Measurements from ENCODE around the gene TEX38.
"Not testable (repeated sequence)": the region's sequence is repeated elsewhere in the genome, so short reads cannot be mapped to it uniquely, and the experiment has no call there.

Gene TEX38

DNA sequence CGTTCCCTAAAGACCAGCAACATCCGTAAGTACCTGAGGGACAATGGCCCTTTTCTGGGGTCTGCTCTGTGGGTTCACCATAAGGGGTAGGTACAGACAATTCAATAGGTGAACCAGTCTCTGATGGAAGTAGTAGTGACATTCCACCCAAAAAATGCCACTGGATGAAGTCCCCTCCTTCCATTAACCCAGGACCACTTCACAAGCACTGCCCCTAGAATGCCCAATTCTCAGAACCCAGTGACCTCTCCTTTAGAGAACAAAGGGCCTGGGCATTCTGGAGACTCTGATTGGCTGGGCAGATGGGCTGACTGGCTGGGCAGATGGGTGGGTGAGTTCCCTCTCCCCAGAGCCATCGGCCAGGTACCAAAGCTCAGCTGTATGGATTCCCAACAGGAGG lies at the start of gene TEX38:
Gene TEX38 (plus strand): TSS at position 301 of the 400 bp plus-strand sequence. CDS start 81 bp downstream, at position 382.
- no peak for DNase-seq (ENCODE audit: low read depth in 2 of 3, low spot score in 1 of 3)

DNA sequence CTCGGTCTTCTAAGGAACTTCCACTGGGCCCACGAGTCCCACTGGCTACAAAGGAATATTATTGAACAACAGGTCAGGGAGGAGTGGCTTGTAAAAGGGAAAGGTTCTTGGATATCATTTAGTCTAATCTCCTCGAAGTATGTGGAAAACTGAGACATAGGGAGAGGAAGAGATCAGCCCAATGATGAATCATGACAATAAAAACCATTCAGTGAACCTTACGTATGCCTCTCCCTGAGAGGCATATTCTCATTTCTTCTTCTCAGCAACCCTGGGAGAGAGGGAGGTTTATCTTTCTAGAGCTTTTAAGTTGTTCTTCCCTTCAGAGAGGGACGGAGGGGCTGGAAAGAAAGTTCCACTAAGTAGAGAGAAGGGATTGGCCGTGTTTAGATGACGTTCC lies 49.7 kb upstream of the TEX38 start:
- DNase-seq (ENCODE audit: low read depth in 2 of 3, low spot score in 1 of 3): no peak

DNA sequence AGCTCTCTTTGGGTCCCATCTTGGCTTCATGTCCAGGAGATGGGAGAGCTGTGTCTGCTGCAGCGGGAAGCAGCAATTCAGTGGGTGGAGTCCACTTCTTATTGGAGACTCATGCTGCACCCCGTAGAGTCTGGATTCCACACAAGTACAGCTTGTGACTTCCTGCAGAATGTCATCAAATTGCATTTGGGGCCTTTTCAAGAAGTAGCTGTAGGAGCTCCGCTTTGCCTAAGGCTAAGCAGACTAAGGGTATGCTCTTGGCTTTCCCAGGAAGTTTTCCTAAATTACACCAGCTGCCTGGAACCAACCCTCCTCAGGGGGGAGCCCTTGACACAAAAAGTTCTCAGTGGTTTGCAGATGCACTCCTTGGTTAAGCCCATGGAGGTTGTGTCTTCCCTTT lies 49.3 kb upstream of the TEX38 start:
- no peak for DNase-seq (ENCODE audit: low read depth in 2 of 3, low spot score in 1 of 3)

- no peak for DNase-seq (ENCODE audit: low read depth in 2 of 3, low spot score in 1 of 3)
Observed at GRCh38 chr1:46623743-46624644, 47.7 kb upstream of the TEX38 start.

DNA sequence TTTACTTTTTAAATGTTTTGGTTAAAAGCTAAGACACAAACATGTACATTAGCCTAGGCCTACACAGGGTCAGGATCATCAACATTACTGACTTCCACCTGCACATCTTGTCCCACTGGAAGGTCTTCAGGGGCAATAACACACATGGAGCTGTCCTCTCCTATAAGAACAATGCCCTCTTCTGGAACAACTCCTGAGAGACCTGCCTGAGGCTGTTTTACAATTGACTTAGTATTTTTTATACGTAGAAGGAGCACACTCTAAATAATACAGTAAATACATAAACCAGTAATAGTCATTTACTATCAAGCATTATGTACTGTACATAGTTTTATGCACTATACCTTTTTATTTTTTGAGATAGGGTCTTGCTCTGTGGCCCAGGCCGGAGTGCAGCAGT lies 40.9 kb upstream of the TEX38 start:
- DNase-seq (ENCODE audit: low read depth in 2 of 3, low spot score in 1 of 3): no peak

DNA sequence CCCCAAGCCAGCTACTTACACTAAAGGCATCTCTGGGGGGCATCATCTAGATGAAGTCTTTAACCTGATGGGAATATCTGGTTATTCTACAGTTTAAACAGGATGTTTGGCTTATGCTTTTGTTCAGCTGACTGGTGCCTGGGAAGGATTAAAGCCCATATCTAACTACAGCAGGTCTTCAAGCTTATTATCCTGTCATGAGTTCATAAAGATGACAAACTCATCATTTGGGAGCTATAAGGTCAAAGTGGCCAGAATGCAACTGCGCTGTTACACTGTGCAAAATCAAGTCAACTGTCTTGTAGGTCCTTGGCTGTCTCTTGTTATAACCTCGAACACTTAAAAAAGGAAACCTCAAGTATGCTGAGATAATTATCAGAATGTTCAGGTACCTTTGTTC lies 36.4 kb upstream of the TEX38 start:
- DNase-seq (ENCODE audit: low read depth in 2 of 3, low spot score in 1 of 3): no peak

- DNase-seq (ENCODE audit: low read depth in 2 of 3, low spot score in 1 of 3): no peak
Observed at GRCh38 chr1:46637444-46638083, 34.1 kb upstream of the TEX38 start.

DNA sequence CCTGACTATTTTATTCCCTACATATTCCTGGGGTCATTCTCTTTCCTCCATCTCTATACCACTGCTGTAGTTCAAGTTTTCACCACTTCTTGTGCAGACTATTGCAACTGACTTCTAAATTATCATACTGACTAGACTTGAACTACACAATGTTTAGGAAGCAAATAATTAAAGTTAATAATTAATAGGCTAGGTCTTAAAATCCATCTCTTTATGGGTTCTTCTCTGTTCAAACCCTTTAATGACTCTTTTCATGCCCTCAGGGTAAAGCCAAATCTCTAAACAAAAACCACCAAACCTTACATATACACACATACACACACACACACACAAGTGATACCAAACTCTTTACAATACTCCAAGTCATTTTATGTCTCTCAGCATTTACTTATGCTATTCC lies 32.7 kb upstream of the TEX38 start:
- DNase-seq (ENCODE audit: low read depth in 2 of 3, low spot score in 1 of 3): no peak

DNA sequence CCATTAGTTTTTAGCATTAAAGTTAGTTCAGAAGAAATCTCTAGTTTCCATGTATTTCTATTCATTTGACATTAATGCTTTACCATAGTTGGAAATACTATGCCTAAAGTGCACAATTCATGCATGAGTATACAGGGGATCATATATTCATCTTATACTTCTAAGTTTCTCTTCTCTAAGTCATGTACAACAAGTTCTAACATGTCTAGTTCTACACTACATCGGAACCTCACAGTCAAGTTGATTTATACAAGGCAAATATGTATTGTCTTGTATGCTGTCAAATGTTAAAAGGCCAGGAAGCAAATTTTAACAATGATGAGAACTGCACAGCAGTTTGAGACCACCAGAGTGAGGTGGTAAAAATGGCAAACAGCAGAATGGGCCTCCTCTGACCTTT lies 32.1 kb upstream of the TEX38 start:
- no peak for DNase-seq (ENCODE audit: low read depth in 2 of 3, low spot score in 1 of 3)

- no peak for DNase-seq (ENCODE audit: low read depth in 2 of 3, low spot score in 1 of 3)
Observed at GRCh38 chr1:46642115-46642680, 29.5 kb upstream of the TEX38 start.

DNA sequence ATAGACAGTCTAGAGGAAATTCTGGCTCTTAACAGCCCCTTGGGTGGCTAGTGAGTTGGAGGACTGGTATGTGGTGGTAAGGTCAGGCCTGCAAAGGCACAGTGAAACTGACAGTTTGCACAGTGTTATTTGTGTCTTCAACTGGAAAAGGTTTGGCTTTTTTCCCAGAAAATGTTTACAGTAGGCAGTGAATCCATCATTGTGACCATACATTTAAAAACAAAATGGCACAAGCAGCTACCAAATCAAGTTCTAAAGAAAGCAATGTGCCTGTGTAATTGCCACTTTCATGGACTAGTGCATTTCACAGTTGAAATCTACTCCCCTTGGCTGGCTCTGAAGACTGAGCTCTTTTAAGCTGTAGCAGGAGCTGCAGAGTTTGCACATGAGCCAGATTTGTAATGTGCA lies 28.3 kb upstream of the TEX38 start:
- DNase-seq (ENCODE audit: low read depth in 2 of 3, low spot score in 1 of 3): no peak

- no peak for DNase-seq (ENCODE audit: low read depth in 2 of 3, low spot score in 1 of 3)
Observed at GRCh38 chr1:46645815-46646214, 25.8 kb upstream of the TEX38 start.

GRCh38 chr1:46646331-46646730 lies 25.3 kb upstream of the TEX38 start:
- no peak for DNase-seq (ENCODE audit: low read depth in 2 of 3, low spot score in 1 of 3)

DNA sequence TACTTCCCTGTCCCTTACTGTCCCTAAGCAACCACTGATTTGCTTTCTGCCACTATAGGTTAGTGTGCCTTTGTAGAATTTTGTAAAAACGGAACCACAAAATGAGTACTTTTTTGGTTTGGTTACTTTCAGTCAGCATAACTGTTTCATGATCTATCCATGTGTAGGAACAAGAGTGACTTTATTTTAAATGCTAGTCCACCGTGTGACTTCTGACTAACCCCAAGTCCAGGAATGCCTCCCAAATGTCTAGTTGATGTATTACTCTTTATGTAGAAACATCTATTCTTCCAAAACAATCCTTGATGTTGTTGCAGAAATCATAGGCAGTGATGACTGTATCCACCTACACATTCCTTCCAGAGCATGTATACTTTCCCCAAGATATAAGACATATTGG lies 24.8 kb upstream of the TEX38 start:
- DNase-seq (ENCODE audit: low read depth in 2 of 3, low spot score in 1 of 3): no peak

- DNase-seq (ENCODE audit: low read depth in 2 of 3, low spot score in 1 of 3): no peak
Observed at GRCh38 chr1:46647611-46648010, 24.0 kb upstream of the TEX38 start.

DNA sequence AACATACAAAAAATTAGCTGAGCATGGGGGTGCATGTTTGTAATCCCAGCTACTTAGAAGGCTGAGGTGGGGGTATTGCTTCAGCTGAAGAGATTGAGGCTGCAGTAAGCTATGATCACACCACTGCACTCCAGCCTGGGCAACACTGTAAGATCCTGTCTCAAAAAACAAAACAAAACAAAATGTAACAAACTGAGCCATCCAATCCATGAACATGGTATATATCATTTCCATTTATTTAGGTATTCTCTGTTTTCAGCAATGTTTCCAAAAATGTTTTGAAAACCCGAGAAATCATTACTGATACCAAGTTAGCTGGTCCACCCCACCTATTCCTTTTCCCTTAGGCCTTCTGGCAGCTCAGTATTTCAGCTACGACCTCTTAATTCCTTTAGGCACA lies 21.9 kb upstream of the TEX38 start:
- DNase-seq (ENCODE audit: low read depth in 2 of 3, low spot score in 1 of 3): no peak

GRCh38 chr1:46650491-46650890 lies 21.2 kb upstream of the TEX38 start:
- DNase-seq (ENCODE audit: low read depth in 2 of 3, low spot score in 1 of 3): no peak

- not testable (repeated sequence) for DNase-seq (ENCODE audit: low read depth in 2 of 3, low spot score in 1 of 3)
Observed at GRCh38 chr1:46651152-46651551, 20.5 kb upstream of the TEX38 start.

DNA sequence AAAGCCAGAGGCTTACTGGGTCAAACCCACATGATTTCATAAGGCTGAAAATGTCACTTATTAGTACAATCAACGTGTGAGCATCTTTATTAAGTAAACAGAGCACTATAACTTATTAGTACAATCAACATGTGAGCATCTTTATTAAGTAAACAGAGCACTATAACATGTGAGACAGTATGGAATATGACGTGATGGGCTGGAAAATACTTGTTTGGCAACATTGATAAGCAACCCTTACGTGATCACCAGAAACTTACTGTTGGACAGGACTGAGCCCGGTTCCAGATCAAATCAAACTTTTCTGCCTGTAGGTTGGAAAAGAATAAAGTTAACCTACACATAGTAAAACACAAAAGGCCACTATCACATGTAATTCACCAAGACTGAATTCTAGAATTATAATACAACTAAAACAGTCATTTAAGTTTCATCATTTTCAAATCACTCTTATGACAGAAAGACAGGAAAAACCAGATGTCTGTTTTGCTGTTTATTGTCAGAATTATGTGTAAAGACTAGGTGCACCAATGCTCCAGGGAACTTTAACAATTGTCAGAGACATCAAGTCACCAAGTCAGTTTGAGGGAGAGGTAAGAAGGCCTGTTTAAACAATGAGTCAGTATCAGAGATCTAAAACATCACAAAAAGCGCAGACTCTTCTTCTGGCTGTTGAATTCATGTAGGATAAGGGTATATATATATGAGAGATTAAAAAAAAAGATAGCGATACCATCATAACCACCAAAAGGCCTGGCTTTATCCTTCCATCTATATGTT lies 19.1 kb upstream of the TEX38 start:
- no peak for DNase-seq (ENCODE audit: low read depth in 2 of 3, low spot score in 1 of 3)

- no peak for DNase-seq (ENCODE audit: low read depth in 2 of 3, low spot score in 1 of 3)
Observed at GRCh38 chr1:46653405-46653958, 18.2 kb upstream of the TEX38 start.

GRCh38 chr1:46654012-46654411 lies 17.6 kb upstream of the TEX38 start:
- DNase-seq (ENCODE audit: low read depth in 2 of 3, low spot score in 1 of 3): no peak

Data from stimulated activated CD4-positive, alpha-beta T cell treated with anti-CD3 and anti-CD28 coated beads, Interleukin-12 subunit alpha, Interleukin-12 subunit beta, amount 100 ng/mL, for 48 hours (primary cell).